Measurements from ENCODE around the gene FRMPD3. TPM values are rescaled to one million over a fixed set of nuclear protein-coding genes. Genes with fewer than 3 reads are reported as not detected.

FRMPD3 gene
- total RNA-seq, 1 experiment from 2014 or later: 0.09 TPM

- CTCF ChIA-PET: no interaction called here
- Histone ChIP-seq H3K27me3 (replicated peaks; ENCODE audit: insufficient read depth, low read depth, low read length, poor library complexity) (peaks cover 15% of the 10 kb centered on the region), H3K4me1 (ENCODE audit: insufficient read depth, low read length, poor library complexity, severe bottlenecking) (no peaks in the 10 kb centered on the region), H3K9me3 (ENCODE audit: low read depth, low read length, poor library complexity, severe bottlenecking) (no peaks in the 10 kb centered on the region), H3K4me3 (ENCODE audit: low read depth, low read length, poor library complexity, severe bottlenecking) (no peak overlapping the region), H3K36me3 (ENCODE audit: insufficient read depth, low read length, poor library complexity, severe bottlenecking) (no peaks in the 10 kb centered on the region), H3K27ac (ENCODE audit: low read depth, low read length, poor library complexity, severe bottlenecking) (no peak overlapping the region)
- intact Hi-C loops (cut with micrococcal nuclease; ENCODE audit: unreplicated experiment): no loop called here
- no peak for TF ChIP-seq EZH2 (IDR thresholded peaks at IDR 0.05; ENCODE audit: borderline replicate concordance, low read depth, low read length, poor library complexity, severe bottlenecking)
- no peak for TF ChIP-seq CTCF (conservative IDR thresholded peaks at IDR 0.05; ENCODE audit: low read depth, low read length)
- BruUV-seq (replicated peaks): no TSS peak
- POLR2A ChIA-PET (ENCODE audit: low non-redundant PET): no interaction called here
- no peak for DNase-seq (ENCODE audit: low spot score)
These were observed 2.3 kb downstream of the FRMPD3 start for GRCh38 chrX:107451731-107452130.

DNA sequence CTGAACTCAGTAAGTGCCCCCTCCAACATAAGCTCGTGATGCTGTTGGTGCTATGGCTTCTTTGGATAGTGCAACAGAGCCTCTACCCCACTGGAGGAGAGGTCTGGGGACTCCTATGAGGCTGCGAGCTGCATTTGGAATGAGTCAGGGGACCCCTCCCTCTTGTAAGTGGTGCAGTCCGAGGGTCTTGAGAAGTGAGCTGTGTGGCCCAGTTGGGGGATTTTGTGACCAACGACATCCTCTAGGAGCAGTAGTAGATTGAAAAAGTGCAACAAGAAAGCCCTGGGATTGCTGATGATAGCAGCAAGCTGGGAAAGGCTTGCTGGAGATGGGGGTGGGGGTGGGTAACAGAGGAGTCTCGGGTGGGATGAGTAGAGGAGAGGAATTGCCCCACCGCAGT lies 3.1 kb downstream of the FRMPD3 start:
- H3K36me3 ChIP-seq (ENCODE audit: insufficient read depth, low read length, poor library complexity, severe bottlenecking): no peaks in the 10 kb centered on the region
- no peaks in the 10 kb centered on the region for H3K9me3 ChIP-seq (ENCODE audit: low read depth, low read length, poor library complexity, severe bottlenecking)
- no TSS peak for BruUV-seq (replicated peaks)
- ChIA-PET CTCF (interaction anchor here (0.7 kb wide), 1 partner anchor 176 kb away, joined by 3 read pairs; no protein-coding TSS in a partner anchor), POLR2A (ENCODE audit: low non-redundant PET) (no interaction called here)
- DNase-seq (ENCODE audit: low spot score): no peak
- intact Hi-C loops (cut with micrococcal nuclease; ENCODE audit: unreplicated experiment): no loop called here
- H3K27ac ChIP-seq (ENCODE audit: low read depth, low read length, poor library complexity, severe bottlenecking): no peak overlapping the region
- peaks cover 15% of the 10 kb centered on the region for H3K27me3 ChIP-seq (replicated peaks; ENCODE audit: insufficient read depth, low read depth, low read length, poor library complexity)
- H3K4me3 ChIP-seq (ENCODE audit: low read depth, low read length, poor library complexity, severe bottlenecking): no peak overlapping the region
- TF ChIP-seq CTCF (conservative IDR thresholded peaks at IDR 0.05; ENCODE audit: low read depth, low read length) (no peak), EZH2 (IDR thresholded peaks at IDR 0.05; ENCODE audit: borderline replicate concordance, low read depth, low read length, poor library complexity, severe bottlenecking) (no peak)
- no peaks in the 10 kb centered on the region for H3K4me1 ChIP-seq (ENCODE audit: insufficient read depth, low read length, poor library complexity, severe bottlenecking)

GRCh38 chrX:107454302-107454701 lies 4.8 kb downstream of the FRMPD3 start:
- H3K9me3 ChIP-seq (ENCODE audit: low read depth, low read length, poor library complexity, severe bottlenecking): no peaks in the 10 kb centered on the region
- no peak overlapping the region for H3K27ac ChIP-seq (ENCODE audit: low read depth, low read length, poor library complexity, severe bottlenecking)
- no peak overlapping the region for H3K4me3 ChIP-seq (ENCODE audit: low read depth, low read length, poor library complexity, severe bottlenecking)
- no peak for DNase-seq (ENCODE audit: low spot score)
- BruUV-seq (replicated peaks): no TSS peak
- no peaks in the 10 kb centered on the region for H3K4me1 ChIP-seq (ENCODE audit: insufficient read depth, low read length, poor library complexity, severe bottlenecking)
- intact Hi-C loops (cut with micrococcal nuclease; ENCODE audit: unreplicated experiment): no loop called here
- ChIA-PET POLR2A (ENCODE audit: low non-redundant PET) (no interaction called here), CTCF (no interaction called here)
- no peaks in the 10 kb centered on the region for H3K27me3 ChIP-seq (replicated peaks; ENCODE audit: insufficient read depth, low read depth, low read length, poor library complexity)
- no peaks in the 10 kb centered on the region for H3K36me3 ChIP-seq (ENCODE audit: insufficient read depth, low read length, poor library complexity, severe bottlenecking)
- no peak for TF ChIP-seq CTCF (conservative IDR thresholded peaks at IDR 0.05; ENCODE audit: low read depth, low read length)
- no peak for TF ChIP-seq EZH2 (IDR thresholded peaks at IDR 0.05; ENCODE audit: borderline replicate concordance, low read depth, low read length, poor library complexity, severe bottlenecking)
